GM23248 (cell line): Measurements from ENCODE around the gene TEX19. TPM values are rescaled to one million over a fixed set of nuclear protein-coding genes. Genes with fewer than 3 reads are reported as not detected.

Experiments used
- DNase-seq: peaks from one replicate; pipeline ENCODE4 v3.0.0-alpha.2; 2015
- H2AFZ ChIP-seq: fragments of 200-600 bp; sonication (generic); 2 replicates; pipeline ENCODE4 v1.6.1; 2016; ENCODE audit warnings: antibody characterized with exemption
- H3F3A ChIP-seq: fragments of 200-600 bp; sonication (generic); 2 replicates; pipeline ENCODE4 v1.6.1; 2016; ENCODE audit warnings: mild to moderate bottlenecking, antibody characterized with exemption, mixed run types; ENCODE audit not compliant: insufficient read depth
- H3K27ac ChIP-seq: fragments of 200-600 bp; sonication (generic); 2 replicates; pipeline ENCODE4 v1.5.1; 2016; ENCODE audit warnings: mild to moderate bottlenecking
- H3K27me3 ChIP-seq: fragments of 200-600 bp; sonication (generic); replicated peaks from 2 replicates; pipeline ENCODE4 v1.6.1; 2016; ENCODE audit warnings: mild to moderate bottlenecking; ENCODE audit not compliant: insufficient read depth
- H3K36me3 ChIP-seq: fragments of 200-600 bp; sonication (generic); 2 replicates; pipeline ENCODE4 v1.6.1; 2016; ENCODE audit warnings: low read depth, mild to moderate bottlenecking
- H3K4me1 ChIP-seq: fragments of 200-600 bp; sonication (generic); 2 replicates; pipeline ENCODE4 v1.6.1; 2016; ENCODE audit warnings: mild to moderate bottlenecking; ENCODE audit not compliant: insufficient read depth
- H3K4me2 ChIP-seq: fragments of 200-600 bp; sonication (generic); one replicate; pipeline ENCODE4 v1.6.1; 2016; ENCODE audit warnings: mild to moderate bottlenecking; ENCODE audit not compliant: unreplicated experiment
- H3K4me3 ChIP-seq: fragments of 200-600 bp; sonication (generic); 2 replicates; pipeline ENCODE4 v1.5.1; 2016; ENCODE audit warnings: mild to moderate bottlenecking
- H3K79me2 ChIP-seq: fragments of 200-600 bp; sonication (generic); 2 replicates; pipeline ENCODE4 v1.6.1; 2016; ENCODE audit warnings: mild to moderate bottlenecking; ENCODE audit not compliant: insufficient read depth
- H3K9ac ChIP-seq: fragments of 200-600 bp; sonication (generic); 2 replicates; pipeline ENCODE4 v1.6.1; 2016; ENCODE audit warnings: mild to moderate bottlenecking
- H3K9me2 ChIP-seq: fragments of 200-600 bp; sonication (generic); 2 replicates; pipeline ENCODE4 v1.6.1; 2016; ENCODE audit warnings: mixed run types, mild to moderate bottlenecking, moderate library complexity; ENCODE audit not compliant: insufficient read depth
- H3K9me3 ChIP-seq: fragments of 200-600 bp; sonication (generic); one replicate; pipeline ENCODE4 v1.6.1; 2017; ENCODE audit warnings: low read depth
- H4K20me1 ChIP-seq: fragments of 200-600 bp; sonication (generic); 2 replicates; pipeline ENCODE4 v1.6.0; 2016; ENCODE audit not compliant: insufficient read depth
- EZH2 ChIP-seq: fragments of 200-600 bp; sonication (generic); IDR thresholded peaks from 2 replicates; pipeline ENCODE4 v1.6.1; 2018; ENCODE audit warnings: antibody characterized with exemption, mild to moderate bottlenecking; ENCODE audit not compliant: insufficient read depth, poor library complexity, severe bottlenecking
- EZH2phosphoT487 ChIP-seq: fragments of 200-600 bp; sonication (generic); IDR thresholded peaks from 2 replicates; pipeline ENCODE4 v1.6.1; 2018; ENCODE audit warnings: antibody characterized with exemption, moderate library complexity, mild to moderate bottlenecking, low read depth; ENCODE audit not compliant: insufficient read depth
- WGBS, 2 experiments: methylation state at CpG; one replicate each; pipeline ENCODE4 v1.1.6; 2015 to 2017; ENCODE audit warnings: low lambda C conversion rate in 2 of 2, low coverage in 1 of 2; ENCODE audit errors: missing lambda C conversion rate in 2 of 2; 5-methylcytosine and 5-hydroxymethylcytosine counted together
- in situ Hi-C: fragments of 300-500 bp; cut with MboI; formaldehyde crosslinking; loops from 2 replicates; pipeline ENCODE4 v1.15.0; 2020
- polyA plus RNA-seq: library from polyadenylated mRNA; unstranded; fragments of >200 nt; fragmentation: Nextera tagmentation; extraction: Ambion mirVana; gene quantifications from 2 replicates; pipeline ENCODE4 v1.2.1, GENCODE V29; 2016
- total RNA-seq: library from RNA; depleted of rRNA; stranded (reverse); fragments of >200 nt; shearing (Covaris generic); gene quantifications from 2 replicates; pipeline ENCODE4 v1.2.3, GENCODE V29; 2014

TEX19 gene
- total and polyA plus RNA-seq, 2 experiments from 2014 or later, result not detected

GRCh38 chr17:82382933-82383255 lies 23.8 kb downstream of the TEX19 start:
- TF ChIP-seq EZH2phosphoT487, result no peak
- no peak for TF ChIP-seq EZH2
- Histone ChIP-seq H3K27ac (no peak overlapping the region), H4K20me1 (no peaks in the 10 kb centered on the region), H3K27me3 (peaks cover 22% of the 10 kb centered on the region), H3K4me2 (no peak overlapping the region), H3K4me1 (no peaks in the 10 kb centered on the region), H3K4me3 (no peak overlapping the region), H3K79me2 (no peaks in the 10 kb centered on the region), H3K9me3 (no peaks in the 10 kb centered on the region), H3K9me2 (no peaks in the 10 kb centered on the region), H2AFZ (no peak overlapping the region), H3F3A (peaks cover 7% of the 10 kb centered on the region; the same call in 1 of the 2 replicates), H3K36me3 (no peaks in the 10 kb centered on the region), H3K9ac (no peak overlapping the region)
- 92 to 95% methylated on average over 5 to 11 of the region's 11 CpGs for WGBS, 2 experiments
- in situ Hi-C loops, result no loop called here
- no peak for DNase-seq

DNA sequence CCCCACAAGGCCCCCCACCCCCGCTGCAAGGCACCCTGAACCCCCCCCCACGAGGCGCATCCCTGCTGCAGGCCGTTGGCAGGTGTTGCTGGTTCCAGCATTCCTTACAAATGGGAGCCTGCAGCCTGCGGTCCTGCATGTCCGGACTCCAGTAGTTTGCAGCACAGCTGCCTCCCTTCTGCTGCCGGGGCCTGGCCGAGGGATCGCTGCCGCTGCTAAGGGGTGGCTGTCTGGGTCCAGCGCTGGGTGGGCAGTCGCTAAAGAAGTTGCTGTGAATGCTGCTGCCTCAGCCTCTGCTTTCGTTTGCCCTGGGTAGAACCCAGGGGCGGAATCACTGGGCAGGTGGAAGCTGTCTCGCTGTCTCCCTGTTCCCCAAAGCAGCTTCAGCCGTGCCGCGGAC lies 24.4 kb downstream of the TEX19 start:
- no peaks in the 10 kb centered on the region for H3K9me3 ChIP-seq
- peaks cover 7% of the 10 kb centered on the region; the same call in 1 of the 2 replicates for H3F3A ChIP-seq
- TF ChIP-seq EZH2 (no peak), EZH2phosphoT487 (no peak)
- no peak overlapping the region for H2AFZ ChIP-seq
- H3K4me3 ChIP-seq, result no peak overlapping the region
- H3K36me3 ChIP-seq, result no peaks in the 10 kb centered on the region
- no peak overlapping the region for H3K9ac ChIP-seq
- no peak overlapping the region for H3K4me2 ChIP-seq
- peaks cover 17% of the 10 kb centered on the region for H3K27me3 ChIP-seq
- WGBS, 2 experiments, result 58 to 63% methylated on average over 17 to 18 of the region's 18 CpGs
- no peaks in the 10 kb centered on the region for H3K79me2 ChIP-seq
- H4K20me1 ChIP-seq, result no peaks in the 10 kb centered on the region
- H3K27ac ChIP-seq, result no peak overlapping the region
- in situ Hi-C loops, result no loop called here
- H3K4me1 ChIP-seq, result no peaks in the 10 kb centered on the region
- no peak for DNase-seq
- H3K9me2 ChIP-seq, result no peaks in the 10 kb centered on the region

DNA sequence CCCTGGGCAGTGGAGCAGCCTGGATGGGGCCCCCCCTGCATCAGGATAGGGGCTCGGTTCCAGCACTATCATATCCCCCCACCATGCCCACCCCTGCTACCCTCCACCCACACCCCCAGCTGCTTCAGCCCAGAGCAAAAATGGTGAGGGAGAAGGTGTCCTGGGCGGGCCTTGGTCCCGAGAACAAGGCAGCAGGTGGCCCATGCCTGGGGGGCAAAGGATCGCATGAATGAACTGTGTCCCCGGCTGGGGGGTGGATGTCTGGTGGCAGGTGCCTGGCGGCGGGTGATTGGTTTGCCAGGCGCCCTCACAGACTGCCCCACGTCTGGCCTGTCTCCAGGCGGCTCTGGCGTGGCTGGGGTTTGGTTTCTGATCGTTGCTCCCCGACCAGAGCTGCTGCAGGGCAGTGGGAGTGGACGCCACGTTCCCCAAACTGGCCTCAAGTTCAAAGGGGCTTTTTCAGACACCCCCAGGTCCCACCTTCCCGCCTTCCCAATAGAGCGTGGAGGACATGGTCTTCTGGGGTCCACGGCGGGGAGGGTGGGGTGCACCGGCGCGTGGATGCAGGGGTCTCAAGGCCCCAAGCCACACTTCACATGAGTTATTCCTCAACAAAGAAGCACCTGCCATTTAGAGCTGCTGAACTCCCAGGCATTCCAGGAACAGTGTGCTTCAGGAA lies 25.1 kb downstream of the TEX19 start:
- Histone ChIP-seq H3K9me2 (no peaks in the 10 kb centered on the region), H3K27ac (no peak overlapping the region), H3K36me3 (no peaks in the 10 kb centered on the region), H3K79me2 (no peaks in the 10 kb centered on the region), H3F3A (peaks cover 7% of the 10 kb centered on the region; the same call in 1 of the 2 replicates), H4K20me1 (no peaks in the 10 kb centered on the region), H3K4me1 (no peaks in the 10 kb centered on the region), H3K4me3 (no peak overlapping the region), H3K9me3 (no peaks in the 10 kb centered on the region), H3K4me2 (no peak overlapping the region), H3K9ac (no peak overlapping the region), H2AFZ (no peak overlapping the region), H3K27me3 (peaks cover 12% of the 10 kb centered on the region)
- in situ Hi-C loops, result no loop called here
- 75% methylated on average over 22 of the region's 22 CpGs for WGBS, 2 experiments
- TF ChIP-seq EZH2 (no peak), EZH2phosphoT487 (no peak)
- no peak for DNase-seq

- Histone ChIP-seq H3K79me2 (no peaks in the 10 kb centered on the region), H3K27ac (no peak overlapping the region), H3F3A (peaks cover 7% of the 10 kb centered on the region; the same call in 1 of the 2 replicates), H2AFZ (no peak overlapping the region), H3K4me3 (no peak overlapping the region), H3K4me1 (no peaks in the 10 kb centered on the region), H3K9me3 (no peaks in the 10 kb centered on the region), H4K20me1 (no peaks in the 10 kb centered on the region), H3K9me2 (no peaks in the 10 kb centered on the region), H3K4me2 (no peak overlapping the region), H3K36me3 (no peaks in the 10 kb centered on the region), H3K27me3 (peaks cover 12% of the 10 kb centered on the region), H3K9ac (no peak overlapping the region)
- TF ChIP-seq EZH2phosphoT487, result no peak
- peak; percentile 79 for DNase-seq
- WGBS, 2 experiments, result 48 to 52% methylated on average over 23 to 26 of the region's 26 CpGs
- in situ Hi-C loops, result no loop called here
Observed at GRCh38 chr17:82384730-82385481, 25.9 kb downstream of the TEX19 start.
